PC-3 (cell line): ENCODE data around the gene EN2. TPM values are rescaled to one million over a fixed set of nuclear protein-coding genes. Genes with fewer than 3 reads are reported as not detected.

Experiments used
- ATAC-seq: fragments of 200-7000 bp; cut with Tn5 transposase; 2 replicates; pipeline ENCODE4 v1.9.1; 2020; ENCODE audit warnings: mild to moderate bottlenecking, moderate library complexity
- BruUV-seq: library from RNA; stranded (reverse); fragments of 400-500 nt; replicated peaks from 2 replicates; lab custom pipeline; 2021; lab: Mats Ljungman, UMichigan
- CTCF ChIA-PET: fragments of 300-600 bp; sonication (Branson Sonifier 250); formaldehyde crosslinking; loops from one replicate; lab custom pipeline; 2022; ENCODE audit warnings: antibody characterized with exemption; lab: Charles Lee
- POLR2A ChIA-PET: fragments of 300-600 bp; sonication (Branson Sonifier 250); formaldehyde crosslinking; loops from one replicate; lab custom pipeline; 2022; ENCODE audit warnings: antibody characterized with exemption; ENCODE audit not compliant: unreplicated experiment; lab: Charles Lee
- DNase-seq: peaks from one replicate; pipeline ENCODE4 v3.0.0-alpha.2; 2015
- H2AFZ ChIP-seq: fragments of 300-600 bp; sonication (generic); 2 replicates; pipeline ENCODE4 v1.6.0; 2016; ENCODE audit warnings: antibody characterized with exemption, low read length
- H3F3A ChIP-seq: fragments of 300-600 bp; sonication (generic); one replicate; pipeline ENCODE4 v1.6.0; 2017; ENCODE audit warnings: antibody characterized with exemption, low read length, control low read depth, mild to moderate bottlenecking; ENCODE audit not compliant: unreplicated experiment
- H3K27ac ChIP-seq: fragments of 300-600 bp; sonication (generic); 2 replicates; pipeline ENCODE4 v1.5.1; 2016; ENCODE audit warnings: mild to moderate bottlenecking, low read length
- H3K27me3 ChIP-seq: fragments of 300-600 bp; sonication (generic); 2 replicates; pipeline ENCODE4 v1.6.1; 2016; ENCODE audit warnings: low read length, mixed read lengths
- H3K36me3 ChIP-seq: fragments of 300-600 bp; sonication (generic); 2 replicates; pipeline ENCODE4 v1.6.1; 2016; ENCODE audit warnings: low read depth, mixed run types, low read length, mixed read lengths
- H3K4me1 ChIP-seq: fragments of 300-600 bp; sonication (generic); 2 replicates; pipeline ENCODE4 v1.5.1; 2016; ENCODE audit warnings: low read length; ENCODE audit not compliant: insufficient read depth
- H3K4me2 ChIP-seq: fragments of 300-600 bp; sonication (generic); 2 replicates; pipeline ENCODE4 v1.6.0; 2016; ENCODE audit warnings: low read length
- H3K4me3 ChIP-seq: fragments of 300-600 bp; sonication (generic); 2 replicates; pipeline ENCODE4 v1.5.1; 2016; ENCODE audit warnings: mild to moderate bottlenecking, low read length, mixed read lengths
- H3K79me2 ChIP-seq: fragments of 300-600 bp; sonication (generic); 2 replicates; pipeline ENCODE4 v1.6.1; 2017; ENCODE audit warnings: low read length, mixed read lengths
- H3K9ac ChIP-seq: fragments of 300-600 bp; sonication (generic); 2 replicates; pipeline ENCODE4 v1.6.0; 2016; ENCODE audit warnings: mild to moderate bottlenecking, low read length
- H3K9me2 ChIP-seq: fragments of 300-600 bp; sonication (generic); replicated peaks from 2 replicates; pipeline ENCODE4 v1.6.1; 2016; ENCODE audit warnings: mixed run types, low read length, mixed read lengths
- H3K9me3 ChIP-seq: fragments of 300-600 bp; sonication (generic); 2 replicates; pipeline ENCODE4 v1.6.1; 2016; ENCODE audit warnings: low read length, mixed read lengths
- H4K20me1 ChIP-seq: fragments of 300-600 bp; sonication (generic); 2 replicates; pipeline ENCODE4 v1.6.1; 2016; ENCODE audit warnings: low read length, mixed read lengths
- EZH2 ChIP-seq: fragments of 300-600 bp; sonication (generic); IDR thresholded peaks from one replicate; pipeline ENCODE4 v1.6.1; 2017; ENCODE audit warnings: antibody characterized with exemption, mild to moderate bottlenecking, low read length; ENCODE audit not compliant: unreplicated experiment
- EZH2phosphoT487 ChIP-seq: fragments of 300-600 bp; sonication (generic); IDR thresholded peaks from 2 replicates; pipeline ENCODE4 v1.6.1; 2018; ENCODE audit warnings: mild to moderate bottlenecking, antibody characterized with exemption, low read length, borderline replicate concordance
- intact Hi-C: fragments of 100-400 bp; cut with micrococcal nuclease; formaldehyde crosslinking; loops from 2 replicates; pipeline ENCODE4 v1.9.0; 2023
- total RNA-seq: library from RNA; depleted of rRNA; stranded (reverse); fragments of >200 nt; gene quantifications from 2 replicates; pipeline ENCODE4 v1.2.3, GENCODE V29; 2014
- TF ChIP-seq, protein P1 (sequence below): fragments of 300-600 bp; sonication (generic); conservative IDR thresholded peaks from 2 replicates; pipeline ENCODE4 v1.5.1; 2017; ENCODE audit warnings: antibody characterized with exemption, low read depth, mild to moderate bottlenecking, low read length

The EN2 gene
- total RNA-seq, 1 experiment from 2014 or later = 2.3 TPM

DNA sequence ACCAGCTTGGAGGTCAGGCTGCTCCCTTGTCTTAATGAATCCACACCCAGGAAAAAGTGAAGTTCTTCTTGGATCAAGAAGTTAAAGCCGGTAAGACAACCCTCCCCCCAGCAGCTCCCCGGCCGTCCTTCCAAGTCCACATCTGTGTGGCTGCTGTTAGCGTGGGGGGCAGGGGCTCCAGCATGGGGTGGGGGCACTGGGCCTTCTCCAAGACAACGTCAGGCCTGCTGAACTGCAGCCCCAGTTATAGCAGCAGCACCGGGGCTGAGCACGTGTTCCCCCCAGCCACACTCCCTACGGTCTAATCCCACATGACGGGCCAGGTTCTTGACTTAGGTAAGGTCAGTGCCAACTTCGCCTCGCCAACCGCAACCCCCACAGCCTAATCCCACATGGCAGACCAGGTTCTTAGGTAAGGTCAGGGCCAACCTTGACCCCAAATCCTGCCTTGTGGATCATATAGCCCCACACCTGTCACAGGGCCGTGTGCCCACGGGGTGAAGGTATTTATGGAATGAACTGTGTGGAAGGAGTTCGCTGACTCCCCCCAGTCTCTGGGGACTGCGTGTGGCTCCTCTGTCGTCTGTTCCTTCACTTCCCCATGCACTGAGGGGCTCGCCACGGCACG lies 30.4 kb upstream of the EN2 start:
- H3F3A ChIP-seq = no peaks in the 10 kb centered on the region
- H2AFZ ChIP-seq = no peak overlapping the region
- H3K4me1 ChIP-seq = no peaks in the 10 kb centered on the region
- H3K4me3 ChIP-seq = no peak overlapping the region
- ChIA-PET CTCF (no interaction called here), POLR2A (no interaction called here)
- peaks cover 93% of the 10 kb centered on the region for H3K27me3 ChIP-seq
- H3K79me2 ChIP-seq = no peaks in the 10 kb centered on the region
- H3K9ac ChIP-seq = no peak overlapping the region
- DNase-seq = no peak
- H3K9me3 ChIP-seq = no peaks in the 10 kb centered on the region
- H3K27ac ChIP-seq = no peak overlapping the region
- no peaks in the 10 kb centered on the region for H4K20me1 ChIP-seq
- intact Hi-C loops = no loop called here
- no peak for ATAC-seq
- TF ChIP-seq EZH2 (no peak), EZH2phosphoT487 (no peak)
- TF ChIP-seq, protein P1, sequence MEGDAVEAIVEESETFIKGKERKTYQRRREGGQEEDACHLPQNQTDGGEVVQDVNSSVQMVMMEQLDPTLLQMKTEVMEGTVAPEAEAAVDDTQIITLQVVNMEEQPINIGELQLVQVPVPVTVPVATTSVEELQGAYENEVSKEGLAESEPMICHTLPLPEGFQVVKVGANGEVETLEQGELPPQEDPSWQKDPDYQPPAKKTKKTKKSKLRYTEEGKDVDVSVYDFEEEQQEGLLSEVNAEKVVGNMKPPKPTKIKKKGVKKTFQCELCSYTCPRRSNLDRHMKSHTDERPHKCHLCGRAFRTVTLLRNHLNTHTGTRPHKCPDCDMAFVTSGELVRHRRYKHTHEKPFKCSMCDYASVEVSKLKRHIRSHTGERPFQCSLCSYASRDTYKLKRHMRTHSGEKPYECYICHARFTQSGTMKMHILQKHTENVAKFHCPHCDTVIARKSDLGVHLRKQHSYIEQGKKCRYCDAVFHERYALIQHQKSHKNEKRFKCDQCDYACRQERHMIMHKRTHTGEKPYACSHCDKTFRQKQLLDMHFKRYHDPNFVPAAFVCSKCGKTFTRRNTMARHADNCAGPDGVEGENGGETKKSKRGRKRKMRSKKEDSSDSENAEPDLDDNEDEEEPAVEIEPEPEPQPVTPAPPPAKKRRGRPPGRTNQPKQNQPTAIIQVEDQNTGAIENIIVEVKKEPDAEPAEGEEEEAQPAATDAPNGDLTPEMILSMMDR = no peak
- no peaks in the 10 kb centered on the region for H3K36me3 ChIP-seq
- no peak overlapping the region for H3K4me2 ChIP-seq
- H3K9me2 ChIP-seq = no peaks in the 10 kb centered on the region
- BruUV-seq = no TSS peak

DNA sequence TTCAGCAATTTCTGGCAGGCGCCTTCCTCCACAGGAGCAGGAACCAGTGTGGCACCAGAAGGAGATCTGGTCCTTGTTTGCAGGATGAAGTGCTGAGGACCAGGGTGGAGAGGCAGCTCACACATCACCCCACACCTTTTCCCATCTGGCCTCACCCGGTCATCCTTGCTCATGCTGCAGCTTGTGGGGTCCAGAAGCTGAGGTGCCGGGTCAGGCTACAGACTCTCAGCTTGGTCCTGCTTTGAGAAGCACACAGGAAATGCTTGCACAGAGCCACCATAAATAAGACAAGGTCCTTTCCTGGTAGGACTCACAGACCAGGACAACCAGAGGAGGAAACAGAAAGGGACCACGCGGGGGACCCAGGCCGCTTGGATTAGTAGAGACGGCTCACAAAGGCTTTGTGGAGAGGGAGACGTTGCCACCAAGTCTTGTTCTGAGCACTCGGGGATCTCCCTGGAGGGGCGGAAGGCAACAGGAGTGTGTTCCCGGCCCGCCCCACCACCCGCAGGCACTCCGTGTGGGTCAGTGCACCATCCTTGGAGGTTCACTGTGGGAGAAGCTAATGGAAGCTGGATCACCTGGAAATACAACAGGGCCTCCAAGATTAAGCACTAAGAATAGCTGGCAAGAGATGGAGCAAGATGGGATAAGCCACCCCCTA lies 29.6 kb upstream of the EN2 start:
- Histone ChIP-seq H3K79me2 (no peaks in the 10 kb centered on the region), H3K4me1 (no peaks in the 10 kb centered on the region), H3K9me3 (no peaks in the 10 kb centered on the region), H2AFZ (no peak overlapping the region), H3F3A (no peaks in the 10 kb centered on the region), H3K9ac (no peak overlapping the region), H3K4me2 (no peak overlapping the region), H4K20me1 (no peaks in the 10 kb centered on the region), H3K36me3 (no peaks in the 10 kb centered on the region), H3K27ac (no peak overlapping the region), H3K4me3 (no peak overlapping the region), H3K27me3 (peaks cover 87% of the 10 kb centered on the region), H3K9me2 (no peaks in the 10 kb centered on the region)
- ChIA-PET POLR2A (no interaction called here), CTCF (no interaction called here)
- BruUV-seq = no TSS peak
- DNase-seq (no peak), ATAC-seq (no peak)
- TF ChIP-seq, protein P1 = no peak
- TF ChIP-seq EZH2 (no peak), EZH2phosphoT487 (no peak)
- intact Hi-C loops = no loop called here

DNA sequence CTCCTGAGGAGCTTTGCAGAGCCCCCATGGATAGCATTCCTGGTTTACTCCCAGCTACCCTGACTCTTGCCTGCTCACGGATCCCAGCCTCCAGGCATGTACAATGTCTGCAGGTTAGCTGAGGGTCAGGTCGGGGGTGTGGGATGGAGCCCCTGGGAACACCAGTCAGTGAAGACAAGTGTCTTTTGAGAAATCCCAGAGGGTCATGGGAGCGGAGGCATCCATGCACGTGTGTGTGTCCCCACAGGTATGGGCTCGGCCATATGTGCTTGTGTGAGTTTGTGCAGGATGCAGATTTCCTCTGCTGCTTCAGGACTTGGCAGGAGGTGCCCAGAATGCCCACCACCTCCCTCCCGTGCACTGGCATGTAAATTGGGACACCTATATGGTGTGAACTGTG lies 28.3 kb upstream of the EN2 start:
- no peak overlapping the region for H3K27ac ChIP-seq
- H3K36me3 ChIP-seq = no peaks in the 10 kb centered on the region
- ChIA-PET POLR2A (no interaction called here), CTCF (no interaction called here)
- H2AFZ ChIP-seq = no peak overlapping the region
- TF ChIP-seq EZH2phosphoT487 = no peak
- TF ChIP-seq, protein P1 = no peak
- H3K79me2 ChIP-seq = no peaks in the 10 kb centered on the region
- H3K4me3 ChIP-seq = no peak overlapping the region
- H3K27me3 ChIP-seq = peaks cover 74% of the 10 kb centered on the region
- no peak for DNase-seq
- H4K20me1 ChIP-seq = no peaks in the 10 kb centered on the region
- no TSS peak for BruUV-seq
- intact Hi-C loops = no loop called here
- H3K4me1 ChIP-seq = no peaks in the 10 kb centered on the region
- no peak overlapping the region for H3K4me2 ChIP-seq
- no peaks in the 10 kb centered on the region for H3K9me2 ChIP-seq
- no peaks in the 10 kb centered on the region for H3K9me3 ChIP-seq
- no peaks in the 10 kb centered on the region for H3F3A ChIP-seq
- no peak for ATAC-seq
- H3K9ac ChIP-seq = no peak overlapping the region
